HepG2 (cell line): ENCODE data around the gene TMEM187. TPM values are rescaled to one million over a fixed set of nuclear protein-coding genes. Genes with fewer than 3 reads are reported as not detected.

Experiments used
- ATAC-seq: fragments of 200-7000 bp; cut with Tn5 transposase; 3 replicates; pipeline ENCODE4 v1.9.1; 2020; ENCODE audit warnings: mild to moderate bottlenecking, moderate library complexity
- BruUV-seq: library from RNA; stranded (reverse); fragments of 400-500 nt; replicated peaks from 2 replicates; lab custom pipeline; 2021; lab: Mats Ljungman, UMichigan
- CTCF ChIA-PET: fragments of 300-600 bp; formaldehyde crosslinking; extraction: SDS; loops from one replicate; lab custom pipeline; 2021; ENCODE audit warnings: low total read pairs, inconsistent platforms, low intra/inter-chr PET ratio; lab: Yijun Ruan, JAX
- POLR2A ChIA-PET: fragments of 350-600 bp; sonication (Branson Sonifier 250); formaldehyde crosslinking; loops from one replicate; lab custom pipeline; 2020; ENCODE audit warnings: antibody characterized with exemption, inconsistent platforms; lab: Yijun Ruan, JAX
- DNase-seq: peaks from one replicate; pipeline ENCODE4 v3.0.0-alpha.2; 2015; ENCODE audit warnings: low spot score
- FAIRE-seq: peaks from 3 replicates; lab custom pipeline; 2011; peaks lifted over from hg19 to GRCh38; lab: Jason Lieb, UNC
- H2AFZ ChIP-seq: one replicate; pipeline ENCODE4 v1.6.1; 2011; ENCODE audit warnings: low read length, inconsistent platforms
- H3K27ac ChIP-seq: fragments of 300-600 bp; 3 replicates; pipeline ENCODE4 v1.8.0; 2011; ENCODE audit warnings: mixed run types, mild to moderate bottlenecking, mixed read lengths, low read length, inconsistent platforms; ENCODE audit not compliant: insufficient read depth; ENCODE audit errors: extremely low read length
- H3K27me3 ChIP-seq, 2 experiments: fragments of 200-600 bp in 1 of 2; 2 replicates in 1 of 2; 3 replicates in 1 of 2; pipeline versions ENCODE4 v1.6.0 to v1.8.0; 2011; ENCODE audit warnings: low read length in 2 of 2, mild to moderate bottlenecking in 2 of 2, moderate library complexity in 2 of 2, inconsistent platforms in 1 of 2; ENCODE audit not compliant: insufficient read depth in 2 of 2, control insufficient read depth in 1 of 2
- H3K36me3 ChIP-seq, 2 experiments: fragments of 200-600 bp in 1 of 2; replicated peaks in 1 of 2; 2 replicates in 1 of 2; 3 replicates in 1 of 2; pipeline versions ENCODE4 v1.5.1 to v1.8.0; 2011; ENCODE audit warnings: low read length in 2 of 2, inconsistent platforms in 1 of 2; ENCODE audit not compliant: insufficient read depth in 2 of 2, control insufficient read depth in 1 of 2
- H3K4me1 ChIP-seq: 2 replicates; pipeline ENCODE4 v1.5.1; 2012; ENCODE audit warnings: low read length, inconsistent platforms; ENCODE audit not compliant: insufficient read depth
- H3K4me2 ChIP-seq: 2 replicates; pipeline ENCODE4 v1.6.0; 2011; ENCODE audit warnings: low read depth, low read length, inconsistent platforms
- H3K4me3 ChIP-seq, 3 experiments: fragments of 200-600 bp in 1 of 3; sonication (generic), shearing (Covaris generic) in 1 of 3; replicated peaks in 1 of 3; 2 replicates each; pipeline ENCODE4 v1.5.1; 2011 to 2016; ENCODE audit warnings: low read length in 3 of 3, inconsistent platforms in 2 of 3, low read depth in 2 of 3, mild to moderate bottlenecking in 2 of 3, control low read depth in 1 of 3, mixed read lengths in 1 of 3; ENCODE audit not compliant: insufficient read depth in 1 of 3
- H3K79me2 ChIP-seq: one replicate; pipeline ENCODE4 v1.6.1; 2011; ENCODE audit warnings: low read length, inconsistent platforms; ENCODE audit not compliant: insufficient read depth
- H3K9ac ChIP-seq: 2 replicates; pipeline ENCODE4 v1.6.0; 2011; ENCODE audit warnings: mild to moderate bottlenecking, low read depth, low read length, inconsistent platforms; ENCODE audit not compliant: insufficient read depth
- H3K9me3 ChIP-seq: 2 replicates; pipeline ENCODE4 v1.5.1; 2012; ENCODE audit warnings: mild to moderate bottlenecking, low read length
- H4K20me1 ChIP-seq: 2 replicates; pipeline ENCODE4 v1.6.0; 2011; ENCODE audit warnings: inconsistent platforms, mild to moderate bottlenecking, low read length, moderate library complexity; ENCODE audit not compliant: insufficient read depth
- GATAD1 ChIP-seq: IDR thresholded peaks from 2 replicates; pipeline ENCODE4 v1.6.1; 2016; ENCODE audit warnings: missing genetic modification reagents, missing compliant biosample characterization
- NFAT5 ChIP-seq: sonication (generic); formaldehyde crosslinking; IDR thresholded peaks from 2 replicates; pipeline ENCODE4 v1.4.0; 2020; ENCODE audit warnings: missing genetic modification reagents
- PAWR ChIP-seq: sonication (generic); formaldehyde crosslinking; IDR thresholded peaks from 2 replicates; pipeline ENCODE4 v1.4.0; 2020; ENCODE audit warnings: missing genetic modification reagents, mild to moderate bottlenecking, borderline replicate concordance
- ZFAT ChIP-seq: sonication (generic); formaldehyde crosslinking; conservative IDR thresholded peaks from 2 replicates; pipeline ENCODE4 v1.8.1; 2023; ENCODE audit warnings: missing genetic modification reagents, inconsistent platforms
- ZNF407 ChIP-seq: sonication (generic); formaldehyde crosslinking; IDR thresholded peaks from one replicate; pipeline ENCODE4 v1.5.1; 2020; ENCODE audit warnings: mild to moderate bottlenecking, missing genetic modification reagents; ENCODE audit errors: not compliant biosample characterization
- ZNF430 ChIP-seq: sonication (generic); formaldehyde crosslinking; IDR thresholded peaks from 2 replicates; pipeline ENCODE4 v1.9.0; 2021; ENCODE audit warnings: mild to moderate bottlenecking, missing genetic modification reagents
- WGBS: methylation state at CpG from one replicate; pipeline ENCODE4 v1.1.6; 2017; ENCODE audit warnings: low lambda C conversion rate; 5-methylcytosine and 5-hydroxymethylcytosine counted together
- in situ Hi-C: cut with HindIII; loops from 2 replicates; pipeline ENCODE4 v1.10.0; 2017; ENCODE audit warnings: low pct_unique_long_range_greater_than_20kb; ENCODE audit not compliant: extremely low pct_ligation_motif_present
- intact Hi-C: fragments of 100-400 bp; cut with micrococcal nuclease; formaldehyde crosslinking; loops from one replicate; pipeline ENCODE4 v1.10.0; 2022; ENCODE audit not compliant: unreplicated experiment
- polyA plus RNA-seq, 8 experiments: library from polyadenylated mRNA; depleted of rRNA in 3 of 8; stranded (reverse) in 7 of 8; unstranded in 1 of 8; fragments of >200 nt; fragmentation: Illumina TruSeq in 4 of 8; extraction: Trizol in 4 of 8; gene quantifications; 2 replicates each; pipeline versions ENCODE4 v1.2.1 to v1.2.3, GENCODE V29; 2011 to 2016; ENCODE audit warnings: low read depth in 4 of 8, missing spikeins in 1 of 8, mixed read lengths in 1 of 8; ENCODE audit not compliant: insufficient read depth in 1 of 8
- total RNA-seq, 5 experiments: library from RNA; depleted of rRNA; stranded (reverse); fragments of >200 nt; fragmentation: Illumina TruSeq; extraction: Trizol; gene quantifications; 2 replicates each; pipeline ENCODE4 v1.2.3, GENCODE V29; 2016; ENCODE audit warnings: low read depth in 1 of 5

The TMEM187 gene
- total and polyA plus RNA-seq, 2 of the 13 experiments (the other 11 are each of a cell fraction or from before 2014, with no cell fraction given): 2.2 to 6.2 TPM

DNA sequence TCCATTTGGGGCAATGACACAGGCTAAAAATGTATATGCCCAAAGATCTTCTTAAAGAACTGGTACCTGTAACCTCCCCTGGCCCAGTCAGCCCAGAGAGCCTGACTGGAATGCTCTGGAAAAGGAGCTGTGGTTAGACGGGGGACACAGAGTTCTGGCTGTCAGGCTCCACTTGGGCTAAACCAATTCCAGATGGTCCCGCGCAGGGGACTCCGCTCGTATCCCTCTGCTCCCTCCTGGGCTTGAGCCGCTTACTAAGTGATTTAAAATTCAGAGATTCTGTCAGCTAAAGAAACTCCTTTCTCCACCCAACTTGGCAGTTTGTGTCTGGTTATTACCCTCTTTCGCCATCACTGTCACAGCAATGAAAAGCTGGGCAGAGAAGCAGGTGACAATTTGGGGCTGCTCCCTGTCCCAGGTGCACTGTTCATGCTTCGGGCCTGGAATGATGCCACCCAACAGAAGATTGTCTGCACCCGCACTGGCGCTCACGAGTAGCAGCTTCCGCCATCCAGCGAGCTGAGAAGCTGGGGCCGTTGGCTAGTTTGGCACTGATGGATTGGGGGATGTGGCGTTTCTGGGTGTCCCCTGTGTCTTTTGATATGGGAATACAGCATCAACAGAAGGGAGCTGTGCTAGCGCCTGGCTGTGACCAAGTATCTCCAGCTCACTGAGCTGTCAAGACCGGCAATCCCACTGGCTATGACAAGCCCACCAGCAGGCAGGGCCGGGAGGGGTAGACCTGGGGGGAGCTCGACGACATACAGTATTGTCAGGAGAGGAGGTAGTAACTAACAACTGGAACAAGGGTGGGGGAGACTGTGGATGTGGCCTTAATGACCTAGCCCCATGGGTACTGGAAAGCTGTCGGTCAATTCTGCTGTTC lies 53.8 kb downstream of the TMEM187 start (continued):
- TF ChIP-seq ZNF407: no peak

- H4K20me1 ChIP-seq: no peaks in the 10 kb centered on the region
- H3K36me3 ChIP-seq: peaks cover 4 to 15% of the 10 kb centered on the region in 2 experiments; a peak in 4 of 5 replicates
- DNase-seq: no peak
- no peak overlapping the region for H2AFZ ChIP-seq
- peaks cover 27% of the 10 kb centered on the region for H3K4me1 ChIP-seq
- H3K79me2 ChIP-seq: no peaks in the 10 kb centered on the region
- H3K27me3 ChIP-seq: no peaks in the 10 kb centered on the region
- TF ChIP-seq GATAD1 (CRISPR knock-in tag): no peak
- no peak for TF ChIP-seq ZFAT (CRISPR knock-in tag)
- TF ChIP-seq ZNF430 (CRISPR knock-in tag): no peak
- TF ChIP-seq NFAT5 (CRISPR knock-in tag): no peak
- no peak for TF ChIP-seq PAWR (CRISPR knock-in tag)
- TF ChIP-seq, all 625 proteins: peak for 0
- ChIA-PET POLR2A (no interaction called here), CTCF (no interaction called here)
- in situ Hi-C loops: no loop called here
- Histone ChIP-seq H3K4me3 (no peak overlapping the region), H3K4me2 (no peak overlapping the region), H3K9me3 (no peaks in the 10 kb centered on the region), H3K27ac (no peak overlapping the region), H3K9ac (no peak overlapping the region)
- WGBS: 94% methylated on average over 5 of the region's 6 CpGs
- no peak for ATAC-seq
- FAIRE-seq: no peak
- no TSS peak for BruUV-seq
- intact Hi-C loops: no loop called here
Measured at GRCh38 chrX:154027022-154027402, 54.5 kb downstream of the TMEM187 start.
